HG03460 (cell line): Measurements from ENCODE around the gene MXD1.
A peak's percentile ranks its signal among the peaks of the same experiment; 100 is the strongest.
"Not testable (repeated sequence)": the region's sequence is repeated elsewhere in the genome, so short reads cannot be mapped to it uniquely, and the experiment has no call there.

Experiments
- ATAC-seq: cut with Tn5 transposase; IDR thresholded peaks from one replicate; pipeline ENCODE4 v1.9.1; 2021; ENCODE audit not compliant: unreplicated experiment

MXD1 gene

DNA sequence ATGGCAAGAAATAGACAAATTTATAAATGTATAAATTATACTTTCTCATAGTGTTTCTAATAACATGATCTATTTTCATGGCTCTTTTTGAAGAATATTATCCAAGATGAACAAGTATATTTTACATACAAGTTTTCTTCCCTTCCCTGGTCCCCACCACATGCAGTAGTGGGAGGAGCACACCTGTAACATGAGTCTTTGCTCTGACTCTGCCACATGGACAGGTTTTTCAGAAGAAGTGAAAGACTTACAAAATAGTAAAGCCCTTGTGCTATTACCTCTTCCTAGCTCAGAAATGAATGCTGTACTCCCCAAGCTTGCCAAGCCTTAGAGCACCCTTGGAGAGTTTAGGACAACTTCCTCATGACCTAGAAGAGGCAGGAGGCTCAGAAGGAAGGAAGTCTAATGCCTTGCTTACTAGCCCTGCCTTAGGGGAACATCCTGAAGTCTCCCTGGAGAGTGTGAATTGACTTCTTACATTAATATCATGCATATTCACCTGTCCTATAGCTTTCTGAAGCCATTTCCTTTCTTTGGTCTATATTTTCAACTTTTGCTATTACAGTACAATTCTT lies 18.4 kb downstream of the MXD1 start:
- no peak for ATAC-seq

DNA sequence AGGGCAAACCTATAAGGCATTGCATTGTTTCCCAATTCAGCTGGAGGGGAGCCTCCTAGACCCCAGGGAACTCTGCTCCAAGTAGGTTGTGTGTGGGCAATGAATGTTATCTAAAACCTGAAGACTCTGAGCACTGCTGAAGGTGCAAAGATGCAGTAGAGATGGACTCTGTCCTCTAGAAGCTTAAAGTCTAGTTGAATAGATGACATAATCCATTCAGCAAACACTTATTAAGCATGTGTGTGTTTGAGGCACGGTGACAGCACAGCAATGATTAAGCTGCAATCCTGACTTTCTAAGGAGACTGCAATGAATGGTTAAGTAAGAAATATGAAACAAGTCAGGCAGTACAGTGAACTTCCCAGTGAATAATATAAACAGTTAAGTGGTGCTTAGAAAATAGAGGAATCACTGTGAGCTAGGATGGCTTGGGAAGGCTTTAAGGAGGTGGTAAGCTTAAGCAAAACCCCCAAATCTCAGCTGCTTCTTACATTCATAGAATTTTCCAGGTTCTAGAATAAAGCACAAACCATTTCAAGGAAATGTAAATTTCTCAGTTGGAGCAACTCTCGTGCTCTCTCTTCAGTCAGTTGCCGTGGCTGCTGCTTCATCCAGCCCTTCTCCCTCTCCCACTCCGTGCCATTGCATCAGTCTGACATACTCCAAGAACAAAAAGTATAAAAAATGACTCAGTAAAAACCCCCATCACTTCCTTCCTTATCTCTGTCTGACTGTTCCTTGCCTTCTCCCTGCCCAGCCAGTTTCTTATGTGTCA lies 19.1 kb downstream of the MXD1 start:
- no peak for ATAC-seq

DNA sequence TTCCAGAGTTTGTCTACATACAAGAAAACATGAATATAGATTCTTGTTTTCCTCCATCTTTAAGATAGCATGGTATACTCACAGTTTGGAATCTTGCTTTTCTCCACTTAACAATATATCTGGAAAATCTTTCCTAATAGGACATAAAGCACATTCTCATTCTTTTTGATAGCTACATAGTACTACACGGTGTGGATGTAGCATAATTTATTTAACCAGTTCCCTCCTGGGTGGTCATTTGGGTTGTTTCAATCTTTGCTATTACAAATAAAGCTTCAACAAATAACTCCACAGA lies 19.7 kb downstream of the MXD1 start:
- no peak for ATAC-seq

DNA sequence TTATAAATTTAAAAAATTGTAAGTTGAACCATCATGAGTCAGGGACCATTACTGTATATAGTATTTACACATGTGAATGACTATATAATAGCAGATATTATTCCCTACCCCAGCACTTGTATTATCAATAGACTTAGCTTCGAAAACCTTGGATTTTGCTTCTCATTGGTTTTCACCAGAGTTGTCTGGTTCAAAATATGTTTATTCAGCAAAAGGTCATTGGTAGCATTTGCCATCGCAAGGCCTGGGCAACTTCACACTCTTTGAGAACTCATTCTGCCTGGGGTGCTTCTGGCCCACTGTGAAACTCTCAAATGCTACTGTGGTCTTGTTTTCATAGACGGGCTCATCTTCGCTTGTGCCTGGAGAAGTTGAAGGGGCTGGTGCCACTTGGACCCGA lies 20.1 kb downstream of the MXD1 start:
- ATAC-seq, result no peak

DNA sequence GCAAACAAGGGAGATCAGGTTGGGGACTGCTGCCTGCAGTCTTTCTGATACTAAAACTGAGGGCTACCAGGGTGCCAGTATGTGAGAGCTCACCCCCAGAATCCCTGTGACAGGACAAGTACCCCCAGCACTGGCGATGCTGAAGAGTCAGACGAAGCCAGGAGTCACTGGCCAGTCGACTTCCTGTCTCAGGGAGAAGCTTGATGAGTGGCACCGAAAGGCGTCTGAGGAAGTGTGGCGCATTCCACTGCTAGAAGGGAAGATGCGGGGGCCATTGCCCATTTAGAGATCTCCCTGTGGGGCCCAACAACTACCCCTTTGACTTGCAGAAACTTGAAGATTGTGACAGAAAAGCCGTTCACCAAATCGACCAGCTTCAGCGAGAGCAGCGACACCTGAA lies 22.0 kb downstream of the MXD1 start:
- no peak for ATAC-seq

DNA sequence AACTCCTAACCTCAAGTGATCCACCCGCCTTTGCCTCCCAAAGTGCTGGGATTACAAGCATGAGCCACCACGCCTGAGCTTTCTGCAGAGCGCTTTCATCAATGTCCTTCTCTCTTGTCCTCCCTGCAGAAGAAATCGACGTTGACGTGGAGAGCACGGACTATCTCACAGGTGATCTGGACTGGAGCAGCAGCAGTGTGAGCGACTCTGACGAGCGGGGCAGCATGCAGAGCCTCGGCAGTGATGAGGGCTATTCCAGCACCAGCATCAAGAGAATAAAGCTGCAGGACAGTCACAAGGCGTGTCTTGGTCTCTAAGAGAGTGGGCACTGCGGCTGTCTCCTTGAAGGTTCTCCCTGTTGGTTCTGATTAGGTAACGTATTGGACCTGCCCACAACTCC lies 23.1 kb downstream of the MXD1 start:
- ATAC-seq, result no peak

DNA sequence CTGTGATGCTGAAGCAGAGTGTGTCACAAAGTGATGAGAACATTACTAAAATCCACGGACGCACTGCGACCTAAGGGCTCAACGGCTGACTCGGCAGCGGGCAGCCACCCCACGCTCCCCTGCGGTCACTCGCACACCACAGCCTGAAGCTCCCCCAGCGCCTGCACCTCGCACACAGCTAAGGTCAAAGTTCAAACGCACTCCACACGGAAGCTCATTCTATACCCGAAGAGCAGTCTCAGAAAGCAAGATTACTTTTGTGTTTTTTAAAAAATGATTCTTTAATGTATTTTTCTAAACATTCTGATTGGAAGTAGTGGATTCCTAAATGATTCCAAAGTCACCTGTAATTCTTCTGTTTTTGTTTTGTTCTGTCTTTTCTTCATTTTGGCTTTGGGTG lies 24.8 kb downstream of the MXD1 start:
- ATAC-seq, result no peak

DNA sequence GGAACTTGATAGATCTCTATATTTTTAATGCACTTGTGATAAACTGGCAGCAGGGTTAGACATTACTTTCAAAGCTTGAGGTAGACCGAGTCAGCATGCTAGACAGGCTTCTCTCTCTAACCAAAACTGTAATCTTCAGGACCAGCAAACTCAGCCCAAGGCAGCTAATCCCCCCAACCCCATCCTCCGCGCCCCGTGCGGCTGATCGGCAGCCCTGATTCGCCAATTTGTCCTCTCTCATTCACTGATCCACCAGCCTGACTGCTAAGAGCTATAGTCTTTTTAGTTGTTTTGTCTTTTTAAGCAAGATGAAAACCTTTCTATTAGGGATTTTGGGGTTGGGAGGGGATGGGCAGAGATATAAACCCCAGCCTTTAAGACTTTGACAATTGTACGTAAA lies 25.8 kb downstream of the MXD1 start:
- ATAC-seq, result no peak

DNA sequence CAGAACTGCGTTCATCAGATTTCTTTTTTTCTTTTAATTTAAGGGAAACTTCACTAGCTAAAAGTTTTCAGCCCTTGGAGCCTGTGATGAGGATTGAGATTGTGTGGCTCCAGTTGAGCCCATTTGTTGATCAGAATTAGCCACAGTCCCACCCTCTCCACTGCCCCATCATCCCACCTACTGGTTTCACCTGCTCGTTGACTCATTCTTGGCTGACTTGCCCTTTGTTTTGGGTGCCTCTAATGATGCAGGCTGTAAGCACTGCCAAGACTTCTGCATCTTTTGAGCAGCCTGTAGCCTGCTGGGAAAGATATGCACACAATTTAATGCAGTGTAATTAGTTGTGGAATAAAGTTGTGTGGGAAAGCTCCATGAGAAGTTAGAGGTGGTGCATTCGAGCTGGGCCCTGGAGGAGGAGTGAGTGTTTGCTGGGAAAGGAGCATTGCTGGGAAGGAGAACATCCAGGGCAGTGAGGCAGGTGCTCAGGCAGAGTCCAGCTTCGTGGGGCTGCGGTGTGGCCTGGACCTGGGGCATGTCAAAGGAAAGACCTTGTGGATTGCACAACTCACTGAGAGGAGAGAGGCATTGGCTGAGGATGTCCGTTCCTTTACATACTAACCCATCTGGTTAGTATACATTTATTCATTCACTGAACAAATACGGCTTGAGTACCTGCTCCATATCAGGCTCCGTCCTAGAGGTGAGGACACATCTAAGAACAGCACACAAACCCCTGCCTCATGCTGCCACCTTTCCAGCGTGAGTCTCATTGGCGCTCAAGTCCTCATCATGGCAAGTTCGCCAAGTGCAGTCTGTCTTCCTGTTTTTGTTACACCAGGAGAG lies 28.3 kb downstream of the MXD1 start:
- no peak for ATAC-seq

DNA sequence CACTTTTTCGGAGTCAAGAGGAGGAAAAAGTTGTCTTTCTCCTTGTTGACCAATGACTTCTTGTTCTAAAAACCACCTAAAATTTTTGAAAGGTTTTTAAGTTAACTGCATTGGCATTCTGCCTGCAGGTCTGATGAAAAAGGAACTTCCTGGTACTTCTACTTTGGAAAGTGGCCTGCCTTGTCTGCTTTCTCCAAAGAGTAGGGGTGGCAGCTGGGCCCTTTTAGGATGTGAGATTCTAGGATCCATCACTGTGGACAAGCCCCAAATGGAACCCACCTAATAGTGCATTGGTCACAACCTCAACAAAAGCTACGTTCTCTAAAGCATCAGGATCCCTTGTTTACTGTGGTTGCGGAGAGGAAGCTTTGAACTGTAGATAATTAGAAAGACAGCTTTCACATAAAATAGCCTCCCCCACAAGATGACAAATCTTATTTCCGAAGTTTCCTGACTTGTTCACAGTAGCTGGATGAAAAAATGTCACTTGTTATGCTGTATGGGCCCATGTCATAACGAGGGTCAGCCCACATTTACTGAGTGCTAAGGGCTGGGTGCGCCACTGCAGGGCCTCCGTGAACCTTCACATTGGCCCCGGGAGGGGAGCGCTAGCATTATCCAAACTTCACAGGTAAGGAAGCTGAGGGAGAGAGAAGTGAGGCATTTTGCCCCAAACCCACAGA lies 29.1 kb downstream of the MXD1 start:
- no peak for ATAC-seq

DNA sequence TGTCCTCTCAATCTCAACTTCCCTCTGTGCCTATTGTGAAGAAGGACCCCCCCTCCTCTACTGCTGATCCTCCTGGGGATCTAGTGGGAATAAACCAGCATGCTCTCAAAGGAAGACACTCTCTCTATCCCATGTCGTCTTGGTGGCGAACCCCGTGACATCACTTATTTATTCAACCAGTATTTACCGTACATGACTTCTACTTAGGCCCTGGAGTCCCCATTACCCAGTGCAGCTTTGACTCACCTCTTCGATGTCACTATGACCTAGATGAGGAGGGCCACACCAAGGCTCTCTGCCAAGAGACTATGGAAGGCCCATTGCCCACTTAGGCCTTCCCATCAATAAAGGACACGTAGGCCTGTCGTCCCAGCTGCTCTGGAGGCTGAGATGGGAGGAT lies 29.8 kb downstream of the MXD1 start:
- no peak for ATAC-seq

DNA sequence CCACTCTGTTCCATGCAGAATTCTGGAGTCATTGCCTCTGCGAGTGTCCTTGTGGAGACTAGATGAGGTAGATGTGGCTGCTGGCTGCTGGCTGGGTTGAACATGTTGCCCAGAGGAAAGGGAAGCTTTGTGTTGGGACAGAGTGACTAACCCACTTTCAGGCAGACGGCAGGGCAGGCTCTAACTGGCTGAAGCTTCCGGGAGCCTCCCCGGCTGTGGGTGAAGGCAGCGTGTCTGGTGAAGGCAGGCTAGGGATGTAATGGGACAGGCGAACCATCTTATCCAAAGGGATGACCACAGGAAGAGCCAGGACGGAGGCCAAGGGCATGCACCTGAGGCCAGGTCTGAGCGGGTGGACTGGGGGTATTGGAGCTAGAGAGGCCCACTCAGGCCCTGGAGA lies 30.5 kb downstream of the MXD1 start:
- ATAC-seq, result no peak

DNA sequence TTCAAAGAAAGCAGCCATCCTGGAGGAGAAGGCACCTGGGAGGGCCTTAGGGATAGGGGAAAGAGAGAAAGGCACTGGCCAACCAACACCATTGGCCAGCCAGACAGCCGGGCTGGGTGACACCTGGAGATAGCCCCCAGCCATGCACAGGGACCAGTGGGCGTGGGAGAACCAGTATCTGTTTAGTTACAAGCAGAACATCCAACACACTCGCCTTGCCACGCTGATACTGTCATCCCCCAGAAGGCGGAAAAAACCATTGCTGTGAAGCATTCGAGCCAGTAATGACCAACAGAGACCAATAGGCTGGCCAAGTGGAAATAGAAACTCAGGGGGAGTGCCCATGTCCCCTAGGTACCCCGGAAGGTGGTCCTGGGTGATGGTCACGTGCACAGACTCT lies 31.0 kb downstream of the MXD1 start:
- no peak for ATAC-seq

DNA sequence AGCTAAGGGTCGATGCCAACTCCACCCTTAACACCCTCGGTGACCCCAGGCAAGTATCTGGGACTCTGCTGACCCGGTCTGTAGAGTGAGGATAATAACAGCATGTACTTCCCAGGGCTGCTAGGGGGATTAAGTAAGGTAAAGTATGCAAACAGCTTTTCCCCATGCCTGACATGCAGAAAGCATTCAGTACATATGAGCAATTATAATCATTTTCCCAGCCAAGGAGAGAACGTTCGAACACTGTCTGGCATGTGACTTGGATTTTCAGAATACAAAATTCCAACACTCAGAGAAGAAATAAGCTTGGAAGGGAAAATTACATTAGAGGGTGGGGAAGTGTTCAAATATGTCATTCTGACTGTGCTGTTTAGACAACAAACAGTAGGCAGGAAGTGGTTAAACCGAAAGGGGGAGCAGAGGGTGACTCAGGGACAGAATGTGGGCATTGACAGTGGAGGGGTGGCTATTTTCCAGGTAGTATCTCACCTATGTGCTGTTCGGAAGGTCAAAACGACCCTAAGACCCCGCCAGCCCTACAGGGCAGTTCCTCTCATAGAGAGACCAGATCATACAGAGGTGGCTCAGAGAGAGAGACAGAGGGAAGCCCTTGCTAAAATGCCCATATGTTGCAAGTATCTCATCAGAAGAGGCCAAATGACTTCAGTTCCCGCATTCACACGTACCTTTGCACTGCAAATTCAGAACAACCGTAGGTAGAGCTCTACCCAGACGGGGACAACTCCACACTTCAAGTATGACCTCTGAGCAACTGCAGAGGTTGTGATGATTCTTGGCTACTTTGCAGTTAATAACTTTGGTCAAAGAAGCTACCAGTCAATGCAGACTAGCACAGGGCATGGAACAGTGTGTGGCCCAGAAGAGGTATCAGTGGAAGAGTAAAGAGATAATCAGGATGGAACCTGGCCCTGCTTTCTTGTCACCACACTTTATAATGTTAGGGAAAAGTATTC lies 31.7 kb downstream of the MXD1 start:
- ATAC-seq, result peak; percentile 81

DNA sequence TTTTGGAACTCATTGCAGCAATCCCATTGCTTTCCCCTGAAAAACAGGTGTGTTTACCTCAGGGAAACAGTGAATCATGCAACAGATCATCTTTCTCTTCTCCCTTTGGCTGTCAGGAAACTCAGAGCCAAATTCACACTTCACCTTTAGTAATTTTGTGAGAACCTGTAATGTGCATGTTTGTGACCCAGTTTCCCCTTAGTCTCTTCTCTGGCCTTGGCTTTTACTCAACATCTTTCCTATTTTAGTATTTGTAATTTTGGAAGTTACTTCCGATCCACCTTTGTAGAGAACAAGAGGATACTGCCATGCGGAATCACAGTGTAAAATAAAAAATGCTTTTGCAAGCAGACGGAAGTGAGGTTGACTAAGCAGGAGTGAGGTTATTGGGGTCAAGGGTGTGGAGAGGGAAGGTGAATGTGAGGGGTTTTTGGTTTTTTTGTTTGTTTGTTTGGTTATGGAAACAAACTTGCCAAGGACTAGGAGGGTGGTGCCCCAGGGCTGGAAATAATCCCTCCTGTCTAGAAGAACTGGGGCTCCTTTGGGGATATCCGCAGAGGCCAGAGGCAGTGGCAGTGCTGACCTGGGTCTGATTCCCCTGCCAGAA lies 32.5 kb downstream of the MXD1 start:
- ATAC-seq, result no peak

DNA sequence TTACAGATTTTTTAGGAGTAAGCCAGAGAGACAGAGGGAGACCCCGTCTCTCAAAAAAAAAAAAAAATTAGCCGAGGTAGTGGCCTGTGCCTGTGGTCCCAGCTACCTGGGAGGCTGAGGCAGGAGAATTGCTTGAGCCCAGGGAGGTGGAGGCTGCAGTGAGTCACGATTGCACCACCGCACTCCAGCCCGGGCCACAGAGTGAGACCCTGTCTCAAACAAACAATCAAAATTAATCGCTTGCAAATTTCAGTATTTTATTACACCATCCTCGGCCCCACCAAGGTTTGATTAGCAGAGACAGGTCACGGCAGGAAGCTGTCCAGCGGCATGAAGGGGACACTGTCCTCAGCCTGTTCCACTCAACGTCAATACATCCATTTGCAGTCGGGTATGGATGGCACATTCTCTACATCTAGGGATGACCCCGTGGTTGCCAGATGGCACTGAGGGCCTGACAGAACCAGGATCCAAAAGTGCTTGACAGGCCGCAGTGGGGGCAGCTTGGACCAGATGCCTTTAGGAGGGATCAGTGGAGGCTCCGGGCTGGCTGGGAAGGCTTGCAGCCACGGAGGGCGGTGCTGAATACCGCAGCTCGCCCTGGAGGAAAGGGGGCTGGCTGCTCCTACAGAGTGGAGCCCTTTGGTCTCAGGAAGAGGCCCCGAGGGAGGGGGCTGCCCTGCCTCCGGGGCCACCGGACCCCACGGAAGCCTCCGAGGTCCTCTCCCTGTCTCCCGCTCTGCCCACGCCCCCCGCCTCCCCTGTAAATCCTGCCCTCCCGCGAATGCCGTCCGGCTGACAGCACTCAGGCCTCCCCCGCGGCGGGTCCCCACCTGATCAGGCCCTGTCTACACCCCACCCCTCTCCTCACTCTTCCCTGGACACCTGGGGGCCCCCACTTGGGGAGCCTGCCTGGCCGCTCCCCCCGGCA lies 33.4 kb downstream of the MXD1 start:
- no peak for ATAC-seq

DNA sequence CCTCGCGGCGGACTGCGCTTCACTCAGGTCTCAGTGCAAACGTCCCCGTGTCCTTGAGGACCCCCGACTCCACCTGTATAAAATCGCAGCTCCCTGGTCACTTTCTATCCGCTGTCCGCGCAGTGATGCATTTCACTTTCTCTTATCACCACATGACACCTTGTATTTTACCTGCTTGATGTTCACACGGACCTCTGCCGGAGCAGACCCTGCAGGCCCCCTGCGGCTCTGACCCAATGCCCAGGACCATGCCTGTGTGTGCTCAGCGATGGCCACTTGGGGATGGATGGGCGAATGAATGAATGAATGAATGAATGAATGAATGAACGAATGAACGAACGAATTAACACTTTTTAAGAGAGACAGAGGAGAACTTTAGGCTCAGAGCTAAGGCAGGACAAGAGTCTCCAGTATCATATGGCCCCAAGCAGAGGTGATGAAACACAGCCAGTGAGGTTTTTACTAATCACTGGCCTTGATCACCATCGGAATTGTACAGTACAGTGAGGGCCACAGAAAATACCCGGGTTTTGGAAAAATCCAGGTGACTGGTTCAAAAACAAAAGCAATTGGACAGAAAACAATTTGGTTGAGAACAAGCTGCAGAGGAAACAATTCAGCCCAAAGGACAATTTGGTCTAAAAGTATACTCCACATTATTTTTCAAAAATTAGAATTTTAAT lies 34.2 kb downstream of the MXD1 start:
- ATAC-seq, result no peak

DNA sequence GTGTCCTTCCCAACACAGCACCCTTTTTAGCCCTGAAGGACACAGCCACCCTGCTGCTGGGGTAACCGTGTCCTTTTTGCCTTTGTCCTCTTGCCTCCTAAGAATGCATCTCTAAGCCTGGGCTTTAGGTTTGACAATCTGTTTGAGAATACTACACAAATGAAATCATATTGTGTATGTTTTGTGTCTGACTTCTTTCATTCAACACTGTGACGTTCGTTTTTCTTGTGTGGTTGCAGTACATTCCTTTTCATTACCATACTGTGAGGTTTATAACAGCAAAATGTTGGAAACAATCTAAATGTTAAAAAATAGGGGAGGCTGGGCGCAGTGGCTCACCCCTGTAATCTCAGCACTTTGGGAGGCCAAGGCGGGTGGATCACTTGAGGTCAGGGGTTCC lies 35.3 kb downstream of the MXD1 start:
- no peak for ATAC-seq

DNA sequence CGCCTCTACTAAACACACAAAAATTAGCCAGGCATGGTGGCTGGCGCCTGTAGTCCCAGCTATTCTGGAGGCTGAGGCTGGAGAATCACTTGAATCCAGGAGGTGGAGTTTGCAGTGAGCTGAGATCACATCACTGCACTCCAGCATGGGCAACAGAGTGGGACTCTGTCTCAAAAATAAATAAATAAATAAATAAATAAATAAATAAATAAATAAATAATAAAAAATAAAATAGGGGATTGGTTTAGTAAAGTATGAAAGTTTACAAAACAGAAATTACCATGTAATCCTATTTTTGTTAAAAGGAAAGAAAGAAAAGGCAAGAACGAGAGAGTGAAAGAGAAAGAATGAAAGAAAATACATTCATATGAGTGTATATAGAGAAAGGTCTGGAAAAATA lies 35.8 kb downstream of the MXD1 start:
- ATAC-seq, result not testable (repeated sequence)
